DND-41 (cell line): ENCODE data around the gene PRG3.

Source experiments
- EZH2 ChIP-seq: IDR thresholded peaks from 3 replicates; pipeline ENCODE4 v1.6.1; 2012; ENCODE audit warnings: borderline replicate concordance, low read depth, mild to moderate bottlenecking, moderate library complexity, low read length, inconsistent platforms; ENCODE audit not compliant: severe bottlenecking
- TF ChIP-seq, protein P1 (sequence below): IDR thresholded peaks from 2 replicates; pipeline ENCODE4 v1.5.1; 2012; ENCODE audit warnings: borderline replicate concordance, low read length, moderate library complexity, mild to moderate bottlenecking; ENCODE audit not compliant: poor library complexity, severe bottlenecking; ENCODE audit errors: extremely low read depth

- TF ChIP-seq, protein P1, sequence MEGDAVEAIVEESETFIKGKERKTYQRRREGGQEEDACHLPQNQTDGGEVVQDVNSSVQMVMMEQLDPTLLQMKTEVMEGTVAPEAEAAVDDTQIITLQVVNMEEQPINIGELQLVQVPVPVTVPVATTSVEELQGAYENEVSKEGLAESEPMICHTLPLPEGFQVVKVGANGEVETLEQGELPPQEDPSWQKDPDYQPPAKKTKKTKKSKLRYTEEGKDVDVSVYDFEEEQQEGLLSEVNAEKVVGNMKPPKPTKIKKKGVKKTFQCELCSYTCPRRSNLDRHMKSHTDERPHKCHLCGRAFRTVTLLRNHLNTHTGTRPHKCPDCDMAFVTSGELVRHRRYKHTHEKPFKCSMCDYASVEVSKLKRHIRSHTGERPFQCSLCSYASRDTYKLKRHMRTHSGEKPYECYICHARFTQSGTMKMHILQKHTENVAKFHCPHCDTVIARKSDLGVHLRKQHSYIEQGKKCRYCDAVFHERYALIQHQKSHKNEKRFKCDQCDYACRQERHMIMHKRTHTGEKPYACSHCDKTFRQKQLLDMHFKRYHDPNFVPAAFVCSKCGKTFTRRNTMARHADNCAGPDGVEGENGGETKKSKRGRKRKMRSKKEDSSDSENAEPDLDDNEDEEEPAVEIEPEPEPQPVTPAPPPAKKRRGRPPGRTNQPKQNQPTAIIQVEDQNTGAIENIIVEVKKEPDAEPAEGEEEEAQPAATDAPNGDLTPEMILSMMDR: no peak
- no peak for TF ChIP-seq EZH2
These were observed 35.5 kb upstream of the PRG3 start for GRCh38 chr11:57416436-57416835.
